HCT116 (cell line): ENCODE measurements around the gene IFNGR2. TPM values are rescaled to one million over a fixed set of nuclear protein-coding genes. Genes with fewer than 3 reads are reported as not detected.

Experiments used
- ATAC-seq: fragments of 200-7000 bp; cut with Tn5 transposase; 2 replicates; pipeline ENCODE4 v1.9.1; 2020; ENCODE audit warnings: mild to moderate bottlenecking, moderate library complexity
- BruUV-seq: library from RNA; stranded (reverse); fragments of 400-500 nt; replicated peaks from 2 replicates; lab custom pipeline; 2021; lab: Mats Ljungman, UMichigan
- CTCF ChIA-PET: fragments of 300-600 bp; sonication (Branson Sonifier 250); formaldehyde crosslinking; loops from one replicate; lab custom pipeline; 2021; ENCODE audit warnings: antibody characterized with exemption; lab: Charles Lee
- POLR2A ChIA-PET: fragments of 300-600, 350-600 bp; sonication (Branson Sonifier 250); formaldehyde crosslinking; loops from one replicate; lab custom pipeline; 2021; ENCODE audit warnings: antibody characterized with exemption; lab: Charles Lee
- RAD21 ChIA-PET, 2 experiments: fragments of 300-600 bp; sonication (Branson Sonifier 250); formaldehyde crosslinking; loops; one replicate each; lab custom pipeline; 2023; ENCODE audit warnings: low total read pairs in 2 of 2; ENCODE audit not compliant: uncharacterized antibody in 2 of 2, unreplicated experiment in 2 of 2, low non-redundant PET in 1 of 2; lab: Charles Lee
- DNase-seq: peaks from one replicate; pipeline ENCODE4 v3.0.0-alpha.2; 2010; ENCODE audit warnings: low read depth, low spot score
- H2AFZ ChIP-seq: fragments of 200-600 bp; shearing (Covaris generic), sonication (generic); 2 replicates; pipeline ENCODE4 v1.6.1; 2017; ENCODE audit warnings: low read depth, mixed run types, mixed read lengths, antibody characterized with exemption, low read length; ENCODE audit not compliant: poor library complexity, severe bottlenecking
- H3K27ac ChIP-seq: 2 replicates; pipeline ENCODE4 v1.5.1; 2012; ENCODE audit warnings: low read depth, low read length
- H3K27me3 ChIP-seq: fragments of 200-600 bp; sonication (generic); 2 replicates; pipeline ENCODE4 v1.6.1; 2016; ENCODE audit warnings: mixed run types, low read length, mixed read lengths; ENCODE audit not compliant: insufficient read depth
- H3K36me3 ChIP-seq, 2 experiments: fragments of 200-500 bp in 1 of 2; fragments of 200-600 bp in 1 of 2; sonication (Bioruptor generic) in 1 of 2; sonication (generic) in 1 of 2; 2 replicates each; pipeline versions ENCODE4 v1.5.1 to v1.6.1; 2014 to 2016; ENCODE audit warnings: low read length in 2 of 2, inconsistent platforms in 1 of 2, mixed read lengths in 1 of 2, mixed run types in 1 of 2; ENCODE audit not compliant: insufficient read depth in 2 of 2, control insufficient read depth in 1 of 2
- H3K4me1 ChIP-seq, 2 experiments: fragments of 200-600 bp in 1 of 2; sonication (generic) in 1 of 2; 2 replicates each; pipeline versions ENCODE4 v1.5.1 to v1.6.1; 2012 to 2017; ENCODE audit warnings: low read length in 2 of 2, inconsistent platforms in 1 of 2, mild to moderate bottlenecking in 1 of 2, mixed read lengths in 1 of 2, mixed run types in 1 of 2, moderate library complexity in 1 of 2; ENCODE audit not compliant: insufficient read depth in 2 of 2, control insufficient read depth in 1 of 2
- H3K4me2 ChIP-seq: fragments of 200-600 bp; sonication (generic); 2 replicates; pipeline ENCODE4 v1.6.1; 2017; ENCODE audit warnings: mixed run types, low read length, mixed read lengths
- H3K4me3 ChIP-seq, 2 experiments: fragments of 200-600 bp in 1 of 2; sonication (generic) in 1 of 2; replicated peaks in 1 of 2; 2 replicates each; pipeline ENCODE4 v1.5.1; 2011 to 2016; ENCODE audit warnings: low read length in 2 of 2, control low read depth in 1 of 2, low read depth in 1 of 2, mild to moderate bottlenecking in 1 of 2, mixed read lengths in 1 of 2, mixed run types in 1 of 2
- H3K79me2 ChIP-seq: fragments of 200-600 bp; sonication (generic); 2 replicates; pipeline ENCODE4 v1.6.1; 2017; ENCODE audit warnings: mild to moderate bottlenecking, mixed run types, low read length, moderate library complexity, mixed read lengths; ENCODE audit not compliant: insufficient read depth
- H3K9ac ChIP-seq: fragments of 200-600 bp; sonication (generic); 2 replicates; pipeline ENCODE4 v1.6.1; 2016; ENCODE audit warnings: low read length, mixed read lengths
- H3K9me2 ChIP-seq: fragments of 200-600 bp; sonication (generic), shearing (Covaris generic); 2 replicates; pipeline ENCODE4 v1.6.1; 2017; ENCODE audit warnings: mixed run types, mild to moderate bottlenecking, moderate library complexity; ENCODE audit not compliant: insufficient read depth
- H3K9me3 ChIP-seq, 2 experiments: fragments of 200-500 bp in 1 of 2; fragments of 200-600 bp in 1 of 2; sonication (Bioruptor generic) in 1 of 2; sonication (generic) in 1 of 2; 2 replicates each; pipeline ENCODE4 v1.6.1; 2014 to 2017; ENCODE audit warnings: low read length in 2 of 2, mixed read lengths in 2 of 2, inconsistent platforms in 1 of 2, low read depth in 1 of 2, mild to moderate bottlenecking in 1 of 2, mixed run types in 1 of 2, moderate library complexity in 1 of 2; ENCODE audit not compliant: control insufficient read depth in 1 of 2, insufficient read depth in 1 of 2
- H4K20me1 ChIP-seq: fragments of 200-600 bp; sonication (generic), shearing (Covaris generic); 2 replicates; pipeline ENCODE4 v1.6.1; 2017; ENCODE audit warnings: mixed run types, mild to moderate bottlenecking, moderate library complexity; ENCODE audit not compliant: insufficient read depth
- CBX3 ChIP-seq: IDR thresholded peaks from 2 replicates; pipeline ENCODE4 v1.6.1; 2012; ENCODE audit warnings: low read depth
- CEBPB ChIP-seq: IDR thresholded peaks from 2 replicates; pipeline ENCODE4 v1.6.1; 2012; ENCODE audit warnings: low read depth
- EZH2phosphoT487 ChIP-seq: fragments of 200-600 bp; IDR thresholded peaks from 2 replicates; pipeline ENCODE4 v1.6.1; 2018; ENCODE audit warnings: antibody characterized with exemption, borderline replicate concordance
- MAX ChIP-seq: IDR thresholded peaks from 2 replicates; pipeline ENCODE4 v1.6.1; 2012
- TCF7L2 ChIP-seq: IDR thresholded peaks from 2 replicates; pipeline ENCODE4 v1.7.0; 2011; ENCODE audit warnings: borderline replicate concordance, inconsistent platforms; ENCODE audit not compliant: insufficient read depth, insufficient read length; ENCODE audit errors: extremely low read depth
- intact Hi-C: fragments of 100-400 bp; cut with micrococcal nuclease; formaldehyde crosslinking; loops from 2 replicates; pipeline ENCODE4 v1.10.0; 2022
- total RNA-seq: library from RNA; stranded (reverse); gene quantifications from one replicate; pipeline ENCODE4 v1.2.1, GENCODE V29; 2021; ENCODE audit not compliant: unreplicated experiment
- TF ChIP-seq, protein P1 (sequence below), 3 experiments: fragments of 200-600 bp in 1 of 3; sonication (generic) in 1 of 3; IDR thresholded peaks in 2 of 3; conservative IDR thresholded peaks in 1 of 3; 2 replicates each; pipeline ENCODE4 v1.5.1; 2012 to 2017; ENCODE audit warnings: low read depth in 2 of 3, low read length in 2 of 3, antibody characterized with exemption in 1 of 3, borderline replicate concordance in 1 of 3, control low read depth in 1 of 3, mild to moderate bottlenecking in 1 of 3, mixed read lengths in 1 of 3, mixed run types in 1 of 3, moderate library complexity in 1 of 3; ENCODE audit not compliant: insufficient read depth in 1 of 3
- TF ChIP-seq, protein P2 (sequence below): IDR thresholded peaks from 2 replicates; pipeline ENCODE4 v1.6.1; 2012
- TF ChIP-seq, protein P3 (sequence below): IDR thresholded peaks from 2 replicates; pipeline ENCODE4 v1.6.1; 2012; ENCODE audit warnings: low read depth

The IFNGR2 gene
- total RNA-seq, 1 experiment from 2014 or later, result 44.6 TPM

DNA sequence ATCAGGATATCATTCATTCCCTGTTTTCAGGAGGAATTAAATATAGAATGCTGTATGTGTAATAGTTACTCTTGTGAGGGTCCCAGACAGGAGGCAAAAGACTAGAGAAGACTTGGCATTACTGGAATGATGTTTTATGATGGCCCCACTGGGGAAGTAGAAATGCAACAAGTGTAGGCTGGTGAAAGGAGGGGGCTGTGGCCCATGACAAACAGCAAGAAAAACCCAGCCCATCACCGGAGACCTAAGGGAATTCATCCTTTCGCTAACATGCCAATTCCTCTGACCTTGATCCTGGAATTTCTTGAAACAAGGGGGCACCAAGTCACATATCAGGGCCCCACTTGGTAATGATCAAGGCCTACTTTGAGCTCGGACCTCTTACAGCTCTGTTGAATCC is 5.5 kb upstream of the IFNGR2 start:
- no peak overlapping the region for H3K4me2 ChIP-seq
- H3K9me3 ChIP-seq, result no peaks in the 10 kb centered on the region
- RAD21 ChIA-PET, result no interaction called here
- intact Hi-C loops, result no loop called here
- no peak overlapping the region for H3K27ac ChIP-seq
- peaks cover 21 to 29% of the 10 kb centered on the region in 2 experiments for H3K4me1 ChIP-seq
- TF ChIP-seq, protein P1, sequence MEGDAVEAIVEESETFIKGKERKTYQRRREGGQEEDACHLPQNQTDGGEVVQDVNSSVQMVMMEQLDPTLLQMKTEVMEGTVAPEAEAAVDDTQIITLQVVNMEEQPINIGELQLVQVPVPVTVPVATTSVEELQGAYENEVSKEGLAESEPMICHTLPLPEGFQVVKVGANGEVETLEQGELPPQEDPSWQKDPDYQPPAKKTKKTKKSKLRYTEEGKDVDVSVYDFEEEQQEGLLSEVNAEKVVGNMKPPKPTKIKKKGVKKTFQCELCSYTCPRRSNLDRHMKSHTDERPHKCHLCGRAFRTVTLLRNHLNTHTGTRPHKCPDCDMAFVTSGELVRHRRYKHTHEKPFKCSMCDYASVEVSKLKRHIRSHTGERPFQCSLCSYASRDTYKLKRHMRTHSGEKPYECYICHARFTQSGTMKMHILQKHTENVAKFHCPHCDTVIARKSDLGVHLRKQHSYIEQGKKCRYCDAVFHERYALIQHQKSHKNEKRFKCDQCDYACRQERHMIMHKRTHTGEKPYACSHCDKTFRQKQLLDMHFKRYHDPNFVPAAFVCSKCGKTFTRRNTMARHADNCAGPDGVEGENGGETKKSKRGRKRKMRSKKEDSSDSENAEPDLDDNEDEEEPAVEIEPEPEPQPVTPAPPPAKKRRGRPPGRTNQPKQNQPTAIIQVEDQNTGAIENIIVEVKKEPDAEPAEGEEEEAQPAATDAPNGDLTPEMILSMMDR (IDR thresholded peaks at IDR 0.05 in 2 of 3, conservative IDR thresholded peaks at IDR 0.05 in 1 of 3; ENCODE audit: borderline replicate concordance in 1 of 3, insufficient read depth in 1 of 3, low read depth in 2 of 3, low read length in 2 of 3), result no peak
- no peak for TF ChIP-seq MAX
- TF ChIP-seq CBX3, result no peak
- no peak for TF ChIP-seq CEBPB
- TF ChIP-seq, protein P2, sequence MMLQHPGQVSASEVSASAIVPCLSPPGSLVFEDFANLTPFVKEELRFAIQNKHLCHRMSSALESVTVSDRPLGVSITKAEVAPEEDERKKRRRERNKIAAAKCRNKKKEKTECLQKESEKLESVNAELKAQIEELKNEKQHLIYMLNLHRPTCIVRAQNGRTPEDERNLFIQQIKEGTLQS, result no peak
- TF ChIP-seq TCF7L2, result no peak
- no peak for TF ChIP-seq EZH2phosphoT487
- TF ChIP-seq, protein P3, sequence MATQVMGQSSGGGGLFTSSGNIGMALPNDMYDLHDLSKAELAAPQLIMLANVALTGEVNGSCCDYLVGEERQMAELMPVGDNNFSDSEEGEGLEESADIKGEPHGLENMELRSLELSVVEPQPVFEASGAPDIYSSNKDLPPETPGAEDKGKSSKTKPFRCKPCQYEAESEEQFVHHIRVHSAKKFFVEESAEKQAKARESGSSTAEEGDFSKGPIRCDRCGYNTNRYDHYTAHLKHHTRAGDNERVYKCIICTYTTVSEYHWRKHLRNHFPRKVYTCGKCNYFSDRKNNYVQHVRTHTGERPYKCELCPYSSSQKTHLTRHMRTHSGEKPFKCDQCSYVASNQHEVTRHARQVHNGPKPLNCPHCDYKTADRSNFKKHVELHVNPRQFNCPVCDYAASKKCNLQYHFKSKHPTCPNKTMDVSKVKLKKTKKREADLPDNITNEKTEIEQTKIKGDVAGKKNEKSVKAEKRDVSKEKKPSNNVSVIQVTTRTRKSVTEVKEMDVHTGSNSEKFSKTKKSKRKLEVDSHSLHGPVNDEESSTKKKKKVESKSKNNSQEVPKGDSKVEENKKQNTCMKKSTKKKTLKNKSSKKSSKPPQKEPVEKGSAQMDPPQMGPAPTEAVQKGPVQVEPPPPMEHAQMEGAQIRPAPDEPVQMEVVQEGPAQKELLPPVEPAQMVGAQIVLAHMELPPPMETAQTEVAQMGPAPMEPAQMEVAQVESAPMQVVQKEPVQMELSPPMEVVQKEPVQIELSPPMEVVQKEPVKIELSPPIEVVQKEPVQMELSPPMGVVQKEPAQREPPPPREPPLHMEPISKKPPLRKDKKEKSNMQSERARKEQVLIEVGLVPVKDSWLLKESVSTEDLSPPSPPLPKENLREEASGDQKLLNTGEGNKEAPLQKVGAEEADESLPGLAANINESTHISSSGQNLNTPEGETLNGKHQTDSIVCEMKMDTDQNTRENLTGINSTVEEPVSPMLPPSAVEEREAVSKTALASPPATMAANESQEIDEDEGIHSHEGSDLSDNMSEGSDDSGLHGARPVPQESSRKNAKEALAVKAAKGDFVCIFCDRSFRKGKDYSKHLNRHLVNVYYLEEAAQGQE, result no peak
- no peak overlapping the region for H2AFZ ChIP-seq
- H3K4me3 ChIP-seq, result no peak overlapping the region
- POLR2A ChIA-PET, result no interaction called here
- no peaks in the 10 kb centered on the region for H3K27me3 ChIP-seq
- no peaks in the 10 kb centered on the region for H3K9me2 ChIP-seq
- ATAC-seq (no peak), DNase-seq (no peak)
- BruUV-seq, result no TSS peak
- H3K36me3 ChIP-seq, result no peaks in the 10 kb centered on the region
- H3K79me2 ChIP-seq, result no peaks in the 10 kb centered on the region
- no peak overlapping the region for H3K9ac ChIP-seq
- no peaks in the 10 kb centered on the region for H4K20me1 ChIP-seq
- CTCF ChIA-PET, result no interaction called here
